Neural cell (in vitro differentiated cells): Measurements from ENCODE around the gene PCNX4. TPM values are rescaled to one million over a fixed set of nuclear protein-coding genes. Genes with fewer than 3 reads are reported as not detected.

Source experiments
- H2AFZ ChIP-seq: fragments of 200-600, 300-800 bp; sonication (generic), shearing (Covaris generic); 2 replicates; pipeline ENCODE4 v1.6.0; 2014; ENCODE audit warnings: low read depth, mild to moderate bottlenecking, antibody characterized with exemption, low read length, moderate library complexity
- H3F3A ChIP-seq: fragments of 200-600 bp; shearing (Covaris generic); 2 replicates; pipeline ENCODE4 v1.6.1; 2016; ENCODE audit warnings: mild to moderate bottlenecking, moderate library complexity, mixed read lengths, antibody characterized with exemption, low read length; ENCODE audit not compliant: insufficient read depth, poor library complexity, severe bottlenecking
- H3K27ac ChIP-seq: fragments of 200-600, 300-800 bp; sonication (generic), shearing (Covaris generic); 2 replicates; pipeline ENCODE4 v1.5.1; 2014; ENCODE audit warnings: mild to moderate bottlenecking, low read length, moderate library complexity
- H3K27me3 ChIP-seq: fragments of 300-800, 200-600 bp; sonication (generic), shearing (Covaris generic); 2 replicates; pipeline ENCODE4 v1.6.0; 2014; ENCODE audit warnings: mild to moderate bottlenecking, low read depth, low read length, moderate library complexity; ENCODE audit not compliant: insufficient read depth
- H3K36me3 ChIP-seq: fragments of 300-800, 200-600 bp; sonication (generic), shearing (Covaris generic); 2 replicates; pipeline ENCODE4 v1.5.1; 2014; ENCODE audit warnings: mild to moderate bottlenecking, antibody characterized with exemption, low read length, moderate library complexity; ENCODE audit not compliant: insufficient read depth
- H3K4me2 ChIP-seq: fragments of 300-800, 200-600 bp; sonication (generic), shearing (Covaris generic); 2 replicates; pipeline ENCODE4 v1.6.0; 2014; ENCODE audit warnings: mild to moderate bottlenecking, low read length
- H3K4me3 ChIP-seq: fragments of 300-800, 200-600 bp; sonication (generic), shearing (Covaris generic); 2 replicates; pipeline ENCODE4 v1.5.1; 2014; ENCODE audit warnings: mild to moderate bottlenecking, low read length, moderate library complexity
- H3K79me2 ChIP-seq: fragments of 200-600 bp; shearing (Covaris generic); replicated peaks from 2 replicates; pipeline ENCODE4 v1.6.0; 2014; ENCODE audit warnings: mild to moderate bottlenecking, low read length, moderate library complexity; ENCODE audit not compliant: insufficient read depth
- H3K9ac ChIP-seq: fragments of 300-800, 200-600 bp; sonication (generic), shearing (Covaris generic); 2 replicates; pipeline ENCODE4 v1.6.1; 2016; ENCODE audit warnings: mild to moderate bottlenecking, low read length, mixed read lengths
- H3K9me2 ChIP-seq: fragments of 200-600 bp; shearing (Covaris generic); 2 replicates; pipeline ENCODE4 v1.6.1; 2016; ENCODE audit warnings: mild to moderate bottlenecking, low read length, mixed read lengths; ENCODE audit not compliant: insufficient read depth
- H3K9me3 ChIP-seq: fragments of 200-600, 300-800 bp; sonication (generic), shearing (Covaris generic); 2 replicates; pipeline ENCODE4 v1.6.1; 2016; ENCODE audit warnings: mild to moderate bottlenecking, mixed run types, low read length, moderate library complexity, mixed read lengths
- H4K20me1 ChIP-seq: fragments of 200-600 bp; shearing (Covaris generic); 2 replicates; pipeline ENCODE4 v1.6.1; 2016; ENCODE audit warnings: mild to moderate bottlenecking, mixed run types; ENCODE audit not compliant: insufficient read depth
- EP300 ChIP-seq: fragments of 450-650 bp; conservative IDR thresholded peaks from 2 replicates; pipeline ENCODE4 v1.6.1; 2014; ENCODE audit warnings: antibody characterized with exemption, mild to moderate bottlenecking, moderate library complexity; ENCODE audit not compliant: poor library complexity, severe bottlenecking
- EZH2 ChIP-seq: fragments of 200-600, 300-800 bp; shearing (Covaris generic), sonication (generic); IDR thresholded peaks from 2 replicates; pipeline ENCODE4 v1.6.1; 2014; ENCODE audit warnings: antibody characterized with exemption, low read length, borderline replicate concordance, mild to moderate bottlenecking; ENCODE audit not compliant: insufficient read depth, poor library complexity, severe bottlenecking
- MXI1 ChIP-seq: fragments of 450-650 bp; conservative IDR thresholded peaks from 2 replicates; pipeline ENCODE4 v1.6.1; 2014; ENCODE audit warnings: antibody characterized with exemption, mild to moderate bottlenecking; ENCODE audit not compliant: poor library complexity, severe bottlenecking
- POLR2AphosphoS5 ChIP-seq: IDR thresholded peaks from 2 replicates; pipeline ENCODE4 v1.6.1; 2012
- RAD21 ChIP-seq: fragments of 450-650 bp; conservative IDR thresholded peaks from 2 replicates; pipeline ENCODE4 v1.6.1; 2014; ENCODE audit warnings: antibody characterized with exemption, mild to moderate bottlenecking, moderate library complexity
- SMC3 ChIP-seq: fragments of 450-650 bp; conservative IDR thresholded peaks from 2 replicates; pipeline ENCODE4 v1.6.1; 2014; ENCODE audit warnings: antibody characterized with exemption, mild to moderate bottlenecking, moderate library complexity; ENCODE audit not compliant: poor library complexity
- TAF1 ChIP-seq: IDR thresholded peaks from 2 replicates; pipeline ENCODE4 v1.6.1; 2012; ENCODE audit warnings: low read depth
- polyA plus RNA-seq: library from polyadenylated mRNA; depleted of rRNA; stranded (reverse); fragments of >200 nt; gene quantifications from 2 replicates; pipeline ENCODE4 v1.2.3, GENCODE V29; 2014
- TF ChIP-seq, protein P1 (sequence below): fragments of 450-650 bp; IDR thresholded peaks from 2 replicates; pipeline ENCODE4 v1.5.1; 2014; ENCODE audit warnings: antibody characterized with exemption, mild to moderate bottlenecking, moderate library complexity; ENCODE audit not compliant: poor library complexity, severe bottlenecking
- TF ChIP-seq, protein P2 (sequence below): IDR thresholded peaks from 2 replicates; pipeline ENCODE4 v1.6.1; 2012; ENCODE audit warnings: borderline replicate concordance

Gene PCNX4
- polyA plus RNA-seq, 1 donor from 2014 or later, result 117 TPM

DNA sequence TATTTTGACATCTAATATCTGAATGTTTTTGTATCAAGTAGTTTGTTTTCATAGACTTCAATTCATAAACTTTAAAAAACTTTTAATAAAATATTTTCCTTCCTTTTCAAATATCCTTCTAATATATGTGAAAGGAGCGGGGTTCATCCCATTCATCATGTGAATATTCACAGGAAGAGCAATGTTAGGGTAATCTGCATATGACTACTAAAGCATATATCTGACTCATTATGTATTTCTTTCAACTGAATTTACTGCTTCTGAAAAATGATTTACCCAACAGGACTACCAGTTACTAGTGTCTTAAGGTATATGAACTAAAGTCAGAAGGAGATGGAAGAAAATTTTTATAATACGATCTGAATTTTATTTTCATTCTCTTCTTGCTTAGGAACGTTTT, 43.0 kb downstream of the PCNX4 start:
- Histone ChIP-seq H3F3A (no peaks in the 10 kb centered on the region), H3K36me3 (no peaks in the 10 kb centered on the region), H3K79me2 (no peaks in the 10 kb centered on the region), H4K20me1 (no peaks in the 10 kb centered on the region), H3K9ac (no peak overlapping the region), H2AFZ (no peak overlapping the region), H3K9me3 (no peaks in the 10 kb centered on the region), H3K27ac (no peak overlapping the region), H3K27me3 (no peaks in the 10 kb centered on the region), H3K4me2 (no peak overlapping the region), H3K9me2 (no peaks in the 10 kb centered on the region), H3K4me3 (no peak overlapping the region)
- TF ChIP-seq SMC3 (no peak), MXI1 (no peak), POLR2AphosphoS5 (no peak), TAF1 (no peak), EP300 (no peak), EZH2 (no peak), RAD21 (no peak)
- TF ChIP-seq, protein P1, sequence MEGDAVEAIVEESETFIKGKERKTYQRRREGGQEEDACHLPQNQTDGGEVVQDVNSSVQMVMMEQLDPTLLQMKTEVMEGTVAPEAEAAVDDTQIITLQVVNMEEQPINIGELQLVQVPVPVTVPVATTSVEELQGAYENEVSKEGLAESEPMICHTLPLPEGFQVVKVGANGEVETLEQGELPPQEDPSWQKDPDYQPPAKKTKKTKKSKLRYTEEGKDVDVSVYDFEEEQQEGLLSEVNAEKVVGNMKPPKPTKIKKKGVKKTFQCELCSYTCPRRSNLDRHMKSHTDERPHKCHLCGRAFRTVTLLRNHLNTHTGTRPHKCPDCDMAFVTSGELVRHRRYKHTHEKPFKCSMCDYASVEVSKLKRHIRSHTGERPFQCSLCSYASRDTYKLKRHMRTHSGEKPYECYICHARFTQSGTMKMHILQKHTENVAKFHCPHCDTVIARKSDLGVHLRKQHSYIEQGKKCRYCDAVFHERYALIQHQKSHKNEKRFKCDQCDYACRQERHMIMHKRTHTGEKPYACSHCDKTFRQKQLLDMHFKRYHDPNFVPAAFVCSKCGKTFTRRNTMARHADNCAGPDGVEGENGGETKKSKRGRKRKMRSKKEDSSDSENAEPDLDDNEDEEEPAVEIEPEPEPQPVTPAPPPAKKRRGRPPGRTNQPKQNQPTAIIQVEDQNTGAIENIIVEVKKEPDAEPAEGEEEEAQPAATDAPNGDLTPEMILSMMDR, result no peak
- TF ChIP-seq, protein P2, sequence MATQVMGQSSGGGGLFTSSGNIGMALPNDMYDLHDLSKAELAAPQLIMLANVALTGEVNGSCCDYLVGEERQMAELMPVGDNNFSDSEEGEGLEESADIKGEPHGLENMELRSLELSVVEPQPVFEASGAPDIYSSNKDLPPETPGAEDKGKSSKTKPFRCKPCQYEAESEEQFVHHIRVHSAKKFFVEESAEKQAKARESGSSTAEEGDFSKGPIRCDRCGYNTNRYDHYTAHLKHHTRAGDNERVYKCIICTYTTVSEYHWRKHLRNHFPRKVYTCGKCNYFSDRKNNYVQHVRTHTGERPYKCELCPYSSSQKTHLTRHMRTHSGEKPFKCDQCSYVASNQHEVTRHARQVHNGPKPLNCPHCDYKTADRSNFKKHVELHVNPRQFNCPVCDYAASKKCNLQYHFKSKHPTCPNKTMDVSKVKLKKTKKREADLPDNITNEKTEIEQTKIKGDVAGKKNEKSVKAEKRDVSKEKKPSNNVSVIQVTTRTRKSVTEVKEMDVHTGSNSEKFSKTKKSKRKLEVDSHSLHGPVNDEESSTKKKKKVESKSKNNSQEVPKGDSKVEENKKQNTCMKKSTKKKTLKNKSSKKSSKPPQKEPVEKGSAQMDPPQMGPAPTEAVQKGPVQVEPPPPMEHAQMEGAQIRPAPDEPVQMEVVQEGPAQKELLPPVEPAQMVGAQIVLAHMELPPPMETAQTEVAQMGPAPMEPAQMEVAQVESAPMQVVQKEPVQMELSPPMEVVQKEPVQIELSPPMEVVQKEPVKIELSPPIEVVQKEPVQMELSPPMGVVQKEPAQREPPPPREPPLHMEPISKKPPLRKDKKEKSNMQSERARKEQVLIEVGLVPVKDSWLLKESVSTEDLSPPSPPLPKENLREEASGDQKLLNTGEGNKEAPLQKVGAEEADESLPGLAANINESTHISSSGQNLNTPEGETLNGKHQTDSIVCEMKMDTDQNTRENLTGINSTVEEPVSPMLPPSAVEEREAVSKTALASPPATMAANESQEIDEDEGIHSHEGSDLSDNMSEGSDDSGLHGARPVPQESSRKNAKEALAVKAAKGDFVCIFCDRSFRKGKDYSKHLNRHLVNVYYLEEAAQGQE, result no peak

DNA sequence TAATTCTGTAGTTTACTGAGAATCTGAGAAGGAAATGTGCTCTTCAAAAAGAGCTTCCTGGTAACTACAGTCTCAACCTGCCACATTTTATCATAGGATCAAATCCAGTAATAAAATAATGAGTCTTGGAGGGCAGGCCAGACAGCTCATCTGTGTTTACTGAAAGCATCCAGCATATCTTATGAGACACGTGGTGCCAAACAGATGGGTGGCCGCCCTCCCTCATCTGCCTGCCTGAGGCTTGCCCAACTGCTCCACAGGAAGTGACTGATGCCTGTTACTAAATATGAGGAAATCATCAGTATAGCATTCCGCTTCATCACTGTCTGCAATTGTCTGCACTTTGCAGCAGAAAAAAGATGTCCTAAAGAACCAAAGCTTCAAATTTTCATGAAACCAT, 60.0 kb downstream of the PCNX4 start:
- no peak overlapping the region for H3K27ac ChIP-seq
- no peaks in the 10 kb centered on the region for H3K9me2 ChIP-seq
- H3K27me3 ChIP-seq, result no peaks in the 10 kb centered on the region
- no peaks in the 10 kb centered on the region for H3K79me2 ChIP-seq
- no peaks in the 10 kb centered on the region for H4K20me1 ChIP-seq
- no peak overlapping the region for H3K4me3 ChIP-seq
- H3K9ac ChIP-seq, result no peak overlapping the region
- H3K9me3 ChIP-seq, result no peaks in the 10 kb centered on the region
- no peak overlapping the region for H3K4me2 ChIP-seq
- no peaks in the 10 kb centered on the region for H3K36me3 ChIP-seq
- no peaks in the 10 kb centered on the region for H3F3A ChIP-seq
- no peak overlapping the region for H2AFZ ChIP-seq
- TF ChIP-seq, protein P2, result no peak
- TF ChIP-seq POLR2AphosphoS5, result no peak
- no peak for TF ChIP-seq EP300
- TF ChIP-seq, protein P1, result no peak
- no peak for TF ChIP-seq RAD21
